ENCODE data around the gene ARID3A.

Gene ARID3A

GRCh38 chr19:1000591-1001537, 75.0 kb downstream of the ARID3A start:
- TF ChIP-seq CTCF (IDR thresholded peaks at IDR 0.05; ENCODE audit: low read depth, low read length, missing control alignments): no peak
- in situ Hi-C loops (cut with HindIII; ENCODE audit: low sequenced_read_pairs): no loop called here
- H3K4me3 ChIP-seq (ENCODE audit: low read depth, low read length): no peak overlapping the region
- no peak for DNase-seq (ENCODE audit: low read depth)

- peak; percentile 82 for TF ChIP-seq CTCF (IDR thresholded peaks at IDR 0.05; ENCODE audit: low read depth, low read length, missing control alignments)
- in situ Hi-C loops (cut with HindIII; ENCODE audit: low sequenced_read_pairs): no loop called here
- H3K4me3 ChIP-seq (ENCODE audit: low read depth, low read length): no peak overlapping the region
- no peak for DNase-seq (ENCODE audit: low read depth)
Measured at GRCh38 chr19:1001538-1002166, 75.8 kb downstream of the ARID3A start.

DNA sequence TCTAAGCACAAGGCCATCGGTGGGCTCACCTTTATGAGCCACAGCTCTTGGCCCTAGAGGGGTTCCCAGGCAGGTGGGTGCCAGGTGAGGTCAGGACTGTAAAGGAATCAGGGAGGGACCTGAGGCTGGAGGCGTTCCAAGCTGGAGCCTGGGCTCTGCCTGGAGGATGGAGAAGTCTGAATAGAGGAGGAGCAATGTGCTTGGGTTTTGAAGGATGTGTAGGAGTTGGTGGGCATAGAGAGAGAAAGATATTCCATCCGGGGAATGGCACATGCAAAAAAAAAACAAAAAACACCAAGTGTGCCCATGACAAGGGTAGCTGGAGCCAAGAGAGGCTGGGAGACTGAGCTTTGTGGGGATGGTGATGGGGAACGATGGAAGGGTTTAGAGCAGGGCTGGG, 76.8 kb downstream of the ARID3A start:
- DNase-seq (ENCODE audit: low read depth): no peak
- in situ Hi-C loops (cut with HindIII; ENCODE audit: low sequenced_read_pairs): no loop called here
- no peak overlapping the region for H3K4me3 ChIP-seq (ENCODE audit: low read depth, low read length)
- no peak for TF ChIP-seq CTCF (IDR thresholded peaks at IDR 0.05; ENCODE audit: low read depth, low read length, missing control alignments)

- no peak overlapping the region for H3K4me3 ChIP-seq (ENCODE audit: low read depth, low read length)
- TF ChIP-seq CTCF (IDR thresholded peaks at IDR 0.05; ENCODE audit: low read depth, low read length, missing control alignments): no peak
- DNase-seq (ENCODE audit: low read depth): no peak
- in situ Hi-C loops (cut with HindIII; ENCODE audit: low sequenced_read_pairs): no loop called here
Measured at GRCh38 chr19:1003283-1003682, 77.4 kb downstream of the ARID3A start.

GRCh38 chr19:1004204-1004802, 78.5 kb downstream of the ARID3A start:
- H3K4me3 ChIP-seq (ENCODE audit: low read depth, low read length): no peak overlapping the region
- in situ Hi-C loops (cut with HindIII; ENCODE audit: low sequenced_read_pairs): no loop called here
- no peak for TF ChIP-seq CTCF (IDR thresholded peaks at IDR 0.05; ENCODE audit: low read depth, low read length, missing control alignments)
- no peak for DNase-seq (ENCODE audit: low read depth)

- TF ChIP-seq CTCF (IDR thresholded peaks at IDR 0.05; ENCODE audit: low read depth, low read length, missing control alignments): no peak
- no peak for DNase-seq (ENCODE audit: low read depth)
- H3K4me3 ChIP-seq (ENCODE audit: low read depth, low read length): no peak overlapping the region
- in situ Hi-C loops (cut with HindIII; ENCODE audit: low sequenced_read_pairs): no loop called here
Measured at GRCh38 chr19:1004803-1005664, 79.2 kb downstream of the ARID3A start.

Data from astrocyte of the cerebellum (primary cell).